IgD-negative memory B cell (primary cell): Measurements from ENCODE around the gene TMTC1. TPM values are rescaled to one million over a fixed set of nuclear protein-coding genes. Genes with fewer than 3 reads are reported as not detected.
"Not testable (repeated sequence)": the region's sequence is repeated elsewhere in the genome, so short reads cannot be mapped to it uniquely, and the experiment has no call there.

Experiments used
- H3K27ac Mint-ChIP-seq, 3 donors: one replicate each; pipeline ENCODE4 v1.8.0; 2020 to 2022; ENCODE audit warnings: mild to moderate bottlenecking in 3 of 3, mixed read lengths in 3 of 3, moderate library complexity in 1 of 3
- H3K27me3 Mint-ChIP-seq: one replicate; pipeline ENCODE4 v1.8.0; 2021; ENCODE audit warnings: mixed read lengths
- H3K36me3 Mint-ChIP-seq: one replicate; pipeline ENCODE4 v1.8.0; 2020; ENCODE audit warnings: mild to moderate bottlenecking, mixed read lengths
- H3K4me1 Mint-ChIP-seq, 3 donors: one replicate each; pipeline ENCODE4 v1.8.0; 2020 to 2022; ENCODE audit warnings: mixed read lengths in 3 of 3, mild to moderate bottlenecking in 1 of 3
- H3K4me3 Mint-ChIP-seq, 4 donors: one replicate each; pipeline ENCODE4 v1.8.0; 2020 to 2022; ENCODE audit warnings: mild to moderate bottlenecking in 4 of 4, mixed read lengths in 4 of 4, moderate library complexity in 3 of 4
- H3K9me3 Mint-ChIP-seq, 3 donors: one replicate each; pipeline ENCODE4 v1.8.0; 2020 to 2021; ENCODE audit warnings: mixed read lengths in 3 of 3, mild to moderate bottlenecking in 1 of 3
- polyA plus RNA-seq: library from polyadenylated mRNA; unstranded; fragments of 300-500 nt; fragmentation: Illumina TruSeq; gene quantifications from one replicate; pipeline ENCODE4 v1.2.3, GENCODE V29; 2021

Gene TMTC1
- polyA plus RNA-seq, 1 donor from 2014 or later, result not detected

GRCh38 chr12:29566441-29566840 lies 217.3 kb downstream of the TMTC1 start:
- H3K27me3 Mint-ChIP-seq, result peaks cover 9% of the 10 kb centered on the region
- H3K4me3 Mint-ChIP-seq, result no peak overlapping the region
- peaks cover 0 to 6% (median 3%) of the 10 kb centered on the region in 3 donors for H3K9me3 Mint-ChIP-seq
- H3K27ac Mint-ChIP-seq, result no peak overlapping the region
- H3K4me1 Mint-ChIP-seq, result peaks cover 0 to 4% (median 0%) of the 10 kb centered on the region in 3 donors
- H3K36me3 Mint-ChIP-seq, result no peaks in the 10 kb centered on the region

GRCh38 chr12:29565727-29566126 lies 218.0 kb downstream of the TMTC1 start:
- H3K4me1 Mint-ChIP-seq, result peaks cover 0 to 4% (median 0%) of the 10 kb centered on the region in 3 donors
- H3K36me3 Mint-ChIP-seq, result no peaks in the 10 kb centered on the region
- peaks cover 9% of the 10 kb centered on the region for H3K27me3 Mint-ChIP-seq
- H3K4me3 Mint-ChIP-seq, result no peak overlapping the region
- no peak overlapping the region for H3K27ac Mint-ChIP-seq
- peaks cover 0 to 6% (median 3%) of the 10 kb centered on the region in 3 donors for H3K9me3 Mint-ChIP-seq

GRCh38 chr12:29564925-29565324 lies 218.8 kb downstream of the TMTC1 start:
- H3K27me3 Mint-ChIP-seq, result peaks cover 9% of the 10 kb centered on the region
- no peak overlapping the region for H3K4me3 Mint-ChIP-seq
- peaks cover 0 to 6% (median 3%) of the 10 kb centered on the region in 3 donors for H3K9me3 Mint-ChIP-seq
- H3K4me1 Mint-ChIP-seq, result peaks cover 0 to 4% (median 0%) of the 10 kb centered on the region in 3 donors
- H3K36me3 Mint-ChIP-seq, result no peaks in the 10 kb centered on the region
- H3K27ac Mint-ChIP-seq, result no peak overlapping the region

DNA sequence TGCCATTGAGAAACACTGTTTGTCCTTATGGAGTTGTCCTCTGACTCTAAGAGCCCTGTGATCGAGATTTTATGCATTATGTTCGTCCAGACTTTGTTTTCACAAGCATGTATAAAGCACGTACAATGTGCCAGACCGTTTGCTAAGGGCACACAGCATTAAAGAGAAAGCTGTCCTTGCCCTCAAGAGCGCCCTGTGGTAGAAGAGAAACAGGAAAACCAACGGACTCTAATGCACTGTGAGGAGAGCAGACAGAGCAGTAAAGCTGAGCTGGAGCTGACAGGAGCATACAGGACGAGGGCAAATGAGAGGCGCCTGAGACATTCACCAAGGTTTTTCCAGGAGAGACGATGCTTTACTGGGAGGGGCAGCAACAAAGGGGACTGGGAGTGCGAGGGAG lies 220.1 kb downstream of the TMTC1 start:
- Mint-ChIP-seq H3K27me3 (peaks cover 9% of the 10 kb centered on the region), H3K4me3 (no peak overlapping the region), H3K9me3 (peaks cover 0 to 6% (median 3%) of the 10 kb centered on the region in 3 donors), H3K4me1 (peaks cover 0 to 4% (median 0%) of the 10 kb centered on the region in 3 donors), H3K36me3 (no peaks in the 10 kb centered on the region), H3K27ac (no peak overlapping the region)

DNA sequence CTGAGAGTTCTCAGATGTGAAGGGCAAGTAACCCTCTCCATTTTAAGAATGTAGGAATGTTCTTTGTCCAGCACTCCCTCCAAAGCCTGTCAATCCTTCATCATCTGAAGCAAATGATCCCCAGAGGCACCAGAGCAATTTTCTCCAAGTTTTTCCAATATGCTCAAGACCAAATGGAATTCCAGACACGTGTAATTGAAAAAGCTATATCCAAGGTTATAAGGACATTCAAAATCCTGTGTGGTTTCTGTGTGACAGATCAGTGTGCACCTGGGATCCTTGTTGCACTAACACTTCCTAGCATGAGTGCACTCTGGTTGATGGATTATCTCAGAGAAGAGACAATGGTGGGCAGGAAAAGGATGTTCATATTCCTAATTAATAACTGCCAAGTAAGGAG lies 220.7 kb downstream of the TMTC1 start:
- H3K36me3 Mint-ChIP-seq, result no peaks in the 10 kb centered on the region
- peaks cover 0 to 4% (median 0%) of the 10 kb centered on the region in 3 donors for H3K4me1 Mint-ChIP-seq
- peaks cover 0 to 6% (median 3%) of the 10 kb centered on the region in 3 donors for H3K9me3 Mint-ChIP-seq
- no peak overlapping the region for H3K4me3 Mint-ChIP-seq
- no peak overlapping the region for H3K27ac Mint-ChIP-seq
- peaks cover 9% of the 10 kb centered on the region for H3K27me3 Mint-ChIP-seq

DNA sequence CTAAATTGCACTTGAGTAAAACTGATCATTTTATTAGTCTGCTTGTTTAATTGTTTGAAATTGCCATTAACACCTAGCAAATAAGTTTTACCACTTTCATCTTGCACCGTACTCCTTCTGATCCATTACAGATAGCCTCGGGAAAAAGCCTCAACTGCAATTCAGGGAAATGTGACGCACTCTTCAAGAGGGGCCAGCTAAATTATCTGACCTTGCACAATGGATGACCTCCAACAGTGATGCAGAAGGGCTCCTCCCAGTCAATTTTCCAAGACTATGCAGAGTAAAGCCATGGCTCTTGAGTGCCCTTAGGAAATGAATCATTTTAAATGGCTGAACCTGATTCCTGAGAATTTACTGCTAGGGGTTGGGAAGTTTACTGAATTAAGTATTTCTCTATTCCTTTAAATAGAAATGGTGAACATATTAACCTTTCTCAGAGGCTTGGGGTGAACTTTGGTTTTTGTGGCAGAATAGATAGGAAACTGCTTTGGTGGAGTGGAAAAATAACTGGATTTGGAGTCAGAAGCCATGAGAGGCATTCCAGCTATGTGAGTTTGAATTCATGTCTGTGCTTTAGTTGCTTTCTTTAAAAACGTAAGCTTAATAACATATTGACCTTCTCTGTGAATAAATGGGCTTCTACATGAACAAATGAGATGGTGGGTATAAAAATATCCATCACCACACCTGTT lies 221.5 kb downstream of the TMTC1 start:
- Mint-ChIP-seq H3K9me3 (peaks cover 0 to 6% (median 3%) of the 10 kb centered on the region in 3 donors), H3K27me3 (peaks cover 9% of the 10 kb centered on the region), H3K4me3 (no peak overlapping the region), H3K27ac (no peak overlapping the region), H3K36me3 (no peaks in the 10 kb centered on the region), H3K4me1 (peaks cover 0 to 4% (median 0%) of the 10 kb centered on the region in 3 donors)

- H3K27me3 Mint-ChIP-seq, result peaks cover 9% of the 10 kb centered on the region
Measured at GRCh38 chr12:29561664-29562071, 222.1 kb downstream of the TMTC1 start.

GRCh38 chr12:29559198-29559597 lies 224.5 kb downstream of the TMTC1 start:
- peaks cover 7% of the 10 kb centered on the region for H3K27me3 Mint-ChIP-seq
- H3K27ac Mint-ChIP-seq, result no peak overlapping the region
- peaks cover 0 to 1% (median 0%) of the 10 kb centered on the region in 3 donors for H3K9me3 Mint-ChIP-seq
- no peaks in the 10 kb centered on the region for H3K36me3 Mint-ChIP-seq
- no peak overlapping the region for H3K4me3 Mint-ChIP-seq
- H3K4me1 Mint-ChIP-seq, result peaks cover 0 to 4% (median 0%) of the 10 kb centered on the region in 3 donors

More at GRCh38 chr12:29561664-29562071, 222.1 kb downstream of the TMTC1 start:
- no peaks in the 10 kb centered on the region for H3K36me3 Mint-ChIP-seq
- H3K4me3 Mint-ChIP-seq, result no peak overlapping the region
- H3K4me1 Mint-ChIP-seq, result peaks cover 0 to 4% (median 0%) of the 10 kb centered on the region in 3 donors
- H3K27ac Mint-ChIP-seq, result no peak overlapping the region
- peaks cover 0 to 6% (median 3%) of the 10 kb centered on the region in 3 donors for H3K9me3 Mint-ChIP-seq

- no peak overlapping the region for H3K27ac Mint-ChIP-seq
- H3K36me3 Mint-ChIP-seq, result no peaks in the 10 kb centered on the region
- H3K4me1 Mint-ChIP-seq, result no peaks in the 10 kb centered on the region
- no peak overlapping the region for H3K4me3 Mint-ChIP-seq
- peaks cover 2% of the 10 kb centered on the region for H3K27me3 Mint-ChIP-seq
- H3K9me3 Mint-ChIP-seq, result no peaks in the 10 kb centered on the region
Measured at GRCh38 chr12:29556363-29556762, 227.4 kb downstream of the TMTC1 start.

DNA sequence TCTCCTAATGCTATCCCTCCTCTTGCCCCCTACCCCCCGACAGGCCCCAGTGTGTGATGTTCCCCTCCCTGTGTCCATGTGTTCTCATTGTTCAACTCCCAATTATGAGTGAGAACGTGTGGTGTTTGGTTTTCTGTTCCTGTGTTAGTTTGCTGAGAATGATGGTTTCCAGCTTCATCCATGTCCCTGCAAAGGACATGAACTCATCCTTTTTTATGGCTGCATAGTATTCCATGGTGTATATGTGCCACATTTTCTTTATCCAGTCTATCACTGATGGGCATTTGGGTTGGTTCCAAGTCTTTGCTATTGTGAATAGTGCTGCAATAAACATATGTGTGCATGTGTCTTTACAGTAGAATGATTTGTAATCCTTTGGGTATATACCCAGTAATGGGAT lies 228.3 kb downstream of the TMTC1 start:
- H3K36me3 Mint-ChIP-seq, H3K27me3 Mint-ChIP-seq, H3K9me3 Mint-ChIP-seq, H3K27ac Mint-ChIP-seq, H3K4me3 Mint-ChIP-seq, H3K4me1 Mint-ChIP-seq: not testable (repeated sequence)

DNA sequence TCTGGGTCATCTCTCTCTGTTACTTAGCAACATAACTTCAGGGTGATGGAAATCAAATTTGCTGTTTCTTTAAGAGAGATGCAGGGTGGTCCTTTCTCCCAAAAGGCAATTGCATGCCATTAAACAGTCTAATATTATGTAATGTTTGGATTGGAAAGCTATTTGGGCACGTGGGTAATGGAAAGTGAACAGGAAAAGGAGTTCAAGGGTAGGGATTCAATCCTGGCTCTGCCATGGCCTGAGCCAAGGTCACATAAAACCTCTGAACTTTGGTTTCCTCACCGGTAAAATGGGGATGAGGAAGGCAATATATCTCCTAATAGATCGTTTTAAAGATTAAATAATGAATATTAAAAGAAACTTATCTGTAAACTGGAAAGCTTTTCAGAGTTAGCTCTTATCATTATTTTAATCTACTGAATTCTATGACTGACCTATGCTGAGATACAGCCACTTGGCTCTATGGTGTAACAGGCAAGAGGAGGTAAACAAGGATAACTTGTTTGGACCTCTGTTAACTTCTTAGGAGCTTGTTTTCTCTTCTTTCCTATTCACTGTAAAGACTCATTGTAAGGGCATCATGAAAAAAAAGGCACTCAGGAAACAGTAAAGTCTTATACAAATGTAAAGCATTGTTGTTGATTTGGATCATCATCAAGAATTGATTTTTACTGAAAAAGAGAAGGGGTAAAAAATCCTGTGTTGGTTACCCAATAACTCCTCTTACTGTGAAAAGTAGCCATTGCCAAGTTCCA lies 230.6 kb downstream of the TMTC1 start:
- no peaks in the 10 kb centered on the region for H3K9me3 Mint-ChIP-seq
- no peaks in the 10 kb centered on the region for H3K36me3 Mint-ChIP-seq
- H3K27ac Mint-ChIP-seq, result no peak overlapping the region
- no peak overlapping the region for H3K4me3 Mint-ChIP-seq
- H3K4me1 Mint-ChIP-seq, result no peaks in the 10 kb centered on the region
- peaks cover 2% of the 10 kb centered on the region for H3K27me3 Mint-ChIP-seq

DNA sequence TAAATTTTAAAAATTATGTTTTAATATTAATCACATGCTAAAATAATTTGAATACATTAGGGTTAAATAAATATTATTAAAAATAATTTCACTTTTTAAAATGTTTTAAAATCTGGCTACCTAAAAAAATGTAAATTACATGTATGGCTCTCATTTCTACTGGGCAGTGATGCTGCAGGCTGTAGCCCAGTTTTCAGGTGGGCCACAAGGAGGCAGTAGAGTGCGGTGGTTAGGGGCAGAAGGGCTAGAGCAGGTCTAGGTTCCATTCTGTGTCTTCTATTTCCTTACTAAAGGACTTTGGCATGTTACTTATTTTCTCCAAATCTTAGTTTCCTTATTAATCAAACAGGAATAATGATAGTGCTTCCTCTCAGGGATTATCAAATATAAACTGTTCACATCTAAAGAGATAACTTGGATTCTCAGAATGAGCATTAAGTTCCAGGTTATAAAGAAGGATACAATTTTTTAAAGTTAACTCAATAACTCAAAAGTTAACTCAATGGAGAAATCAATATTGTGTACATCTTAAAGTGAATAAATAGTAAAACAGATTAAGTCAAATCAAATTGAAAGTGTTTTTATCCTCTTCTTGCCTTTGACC lies 231.3 kb downstream of the TMTC1 start:
- H3K27me3 Mint-ChIP-seq, result peaks cover 2% of the 10 kb centered on the region
- no peaks in the 10 kb centered on the region for H3K9me3 Mint-ChIP-seq
- H3K4me3 Mint-ChIP-seq, result no peak overlapping the region
- no peaks in the 10 kb centered on the region for H3K4me1 Mint-ChIP-seq
- no peaks in the 10 kb centered on the region for H3K36me3 Mint-ChIP-seq
- no peak overlapping the region for H3K27ac Mint-ChIP-seq

GRCh38 chr12:29551812-29552211 lies 231.9 kb downstream of the TMTC1 start:
- no peak overlapping the region for H3K4me3 Mint-ChIP-seq
- H3K27me3 Mint-ChIP-seq, result peaks cover 2% of the 10 kb centered on the region
- H3K36me3 Mint-ChIP-seq, result no peaks in the 10 kb centered on the region
- H3K4me1 Mint-ChIP-seq, result no peaks in the 10 kb centered on the region
- no peak overlapping the region for H3K27ac Mint-ChIP-seq
- H3K9me3 Mint-ChIP-seq, result no peaks in the 10 kb centered on the region

DNA sequence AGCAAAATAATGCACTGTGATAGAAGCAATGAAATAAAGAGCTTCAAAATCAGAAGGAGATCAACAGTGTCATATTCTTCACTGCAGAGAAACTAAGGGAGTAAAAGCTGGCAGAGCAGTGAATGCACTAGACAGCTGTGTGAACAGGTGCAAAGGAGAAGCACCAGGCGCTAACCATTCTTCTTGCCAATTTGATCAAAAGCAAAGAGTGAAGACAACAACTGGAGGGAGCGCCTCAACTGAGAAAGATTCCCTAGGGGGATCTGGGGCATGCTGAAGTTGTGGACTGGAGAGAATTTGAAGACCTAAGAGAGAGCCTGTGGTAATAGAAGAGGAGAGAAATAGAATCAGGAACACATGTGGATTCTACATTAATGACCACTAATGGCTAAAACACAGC lies 235.9 kb downstream of the TMTC1 start:
- no peaks in the 10 kb centered on the region for H3K9me3 Mint-ChIP-seq
- H3K4me3 Mint-ChIP-seq, result no peak overlapping the region
- H3K27me3 Mint-ChIP-seq, result no peaks in the 10 kb centered on the region
- H3K27ac Mint-ChIP-seq, result no peak overlapping the region
- no peaks in the 10 kb centered on the region for H3K4me1 Mint-ChIP-seq
- H3K36me3 Mint-ChIP-seq, result no peaks in the 10 kb centered on the region

DNA sequence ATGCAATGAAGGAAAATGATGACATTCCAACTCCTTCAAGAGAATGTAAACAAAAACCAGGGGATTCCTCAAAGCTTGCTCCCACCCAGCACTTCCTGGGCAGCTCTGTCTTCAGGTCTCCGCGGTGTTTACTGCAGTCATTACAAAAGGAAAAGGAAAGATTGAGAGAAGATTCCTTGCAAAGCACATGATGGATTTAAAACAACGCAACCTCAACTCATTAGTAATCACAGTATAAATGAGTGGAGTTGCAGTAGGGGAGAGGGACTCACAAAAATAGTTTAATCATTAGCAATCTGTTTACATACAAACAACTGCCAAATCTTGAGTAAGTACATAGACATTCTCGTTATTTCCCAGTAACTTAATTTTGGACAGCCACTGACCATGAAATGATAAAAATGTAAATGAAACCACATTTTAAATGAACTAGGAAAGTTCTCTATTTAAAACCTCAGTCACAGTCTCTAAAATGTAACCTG lies 236.6 kb downstream of the TMTC1 start:
- H3K4me3 Mint-ChIP-seq, result no peak overlapping the region

More for the DNA sequence above, 236.6 kb downstream of the TMTC1 start:
- Mint-ChIP-seq H3K4me1 (no peaks in the 10 kb centered on the region), H3K36me3 (no peaks in the 10 kb centered on the region), H3K27ac (no peak overlapping the region), H3K9me3 (no peaks in the 10 kb centered on the region), H3K27me3 (no peaks in the 10 kb centered on the region)
